GM21529 (cell line): ENCODE data around the gene CDRT15.
"Not testable (repeated sequence)": the region's sequence is repeated elsewhere in the genome, so short reads cannot be mapped to it uniquely, and the experiment has no call there.

Experiments used
- ATAC-seq: cut with Tn5 transposase; IDR thresholded peaks from one replicate; pipeline ENCODE4 v1.9.1; 2021; ENCODE audit not compliant: unreplicated experiment

The CDRT15 gene

DNA sequence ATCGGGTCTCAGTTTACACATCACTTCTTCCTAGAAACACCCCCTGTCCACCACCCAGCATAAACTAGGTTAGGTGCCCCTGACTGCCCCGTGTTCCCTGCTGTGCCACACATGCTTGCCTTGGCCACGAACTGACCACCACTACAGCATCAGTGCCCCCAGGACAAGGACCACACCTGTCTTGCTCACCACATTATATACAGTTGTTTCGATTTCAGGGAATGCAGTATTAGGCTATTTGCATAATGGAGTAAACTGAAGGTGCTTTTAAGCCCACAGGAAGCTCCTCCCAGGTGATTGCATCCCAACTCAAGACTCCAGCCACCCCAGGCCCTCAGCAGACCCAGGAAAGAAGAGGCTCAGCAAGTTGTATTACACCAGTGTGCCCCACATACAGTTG lies 50.2 kb downstream of the CDRT15 start:
- ATAC-seq, result not testable (repeated sequence)
